ENCODE data around the gene TRAF2. TPM values are rescaled to one million over a fixed set of nuclear protein-coding genes. Genes with fewer than 3 reads are reported as not detected.

Gene TRAF2
- total and polyA plus RNA-seq, 2 of the 13 experiments (the other 11 are each of a cell fraction or from before 2014, with no cell fraction given), result 12.4 to 13.6 TPM

GRCh38 chr9:136882109-136882946 lies 4.0 kb upstream of the TRAF2 start (continued):
- TF ChIP-seq TARDBP (CRISPR knock-in tag; IDR thresholded peaks at IDR 0.05) (peak; percentile 80; the same call in 1 of the 2 replicates), ZFY (CRISPR knock-in tag; IDR thresholded peaks at IDR 0.05) (peak; percentile 44), AGO1 (IDR thresholded peaks at IDR 0.05; ENCODE audit: low read depth, low read length, poor library complexity, severe bottlenecking) (peak; percentile 63), ZMYM4 (CRISPR knock-in tag; IDR thresholded peaks at IDR 0.05) (no peak), GRHL1 (CRISPR knock-in tag; conservative IDR thresholded peaks at IDR 0.05) (no peak), NFAT5 (CRISPR knock-in tag; IDR thresholded peaks at IDR 0.05) (no peak), GLMP (CRISPR knock-in tag; IDR thresholded peaks at IDR 0.05; ENCODE audit: borderline replicate concordance) (no peak), ZNF878 (CRISPR knock-in tag; IDR thresholded peaks at IDR 0.05) (no peak), KLF13 (CRISPR knock-in tag; IDR thresholded peaks at IDR 0.05) (no peak), ZNF557 (CRISPR knock-in tag; IDR thresholded peaks at IDR 0.05) (no peak), ZBTB39 (CRISPR knock-in tag; IDR thresholded peaks at IDR 0.05) (no peak), ZNF558 (CRISPR knock-in tag; IDR thresholded peaks at IDR 0.05; ENCODE audit: borderline replicate concordance) (peak; percentile 39; the same call in 1 of the 2 replicates), ZNF850 (CRISPR knock-in tag; conservative IDR thresholded peaks at IDR 0.05) (no peak), SKI (IDR thresholded peaks at IDR 0.05; ENCODE audit: partially characterized antibody) (peak; percentile 91), ZNF354B (CRISPR knock-in tag; IDR thresholded peaks at IDR 0.05) (no peak), ELF3 (CRISPR knock-in tag; IDR thresholded peaks at IDR 0.05) (peak; percentile 76)
- TF ChIP-seq, protein P1, sequence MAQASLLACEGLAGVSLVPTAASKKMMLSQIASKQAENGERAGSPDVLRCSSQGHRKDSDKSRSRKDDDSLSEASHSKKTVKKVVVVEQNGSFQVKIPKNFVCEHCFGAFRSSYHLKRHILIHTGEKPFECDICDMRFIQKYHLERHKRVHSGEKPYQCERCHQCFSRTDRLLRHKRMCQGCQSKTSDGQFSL (CRISPR knock-in tag; IDR thresholded peaks at IDR 0.05), result no peak
